ENCODE data around the gene METTL21A. TPM values are rescaled to one million over a fixed set of nuclear protein-coding genes. Genes with fewer than 3 reads are reported as not detected.

The METTL21A gene
- total RNA-seq, 4 donors from 2014 or later = 7.7 to 28.8 (median 22.0) TPM

DNA sequence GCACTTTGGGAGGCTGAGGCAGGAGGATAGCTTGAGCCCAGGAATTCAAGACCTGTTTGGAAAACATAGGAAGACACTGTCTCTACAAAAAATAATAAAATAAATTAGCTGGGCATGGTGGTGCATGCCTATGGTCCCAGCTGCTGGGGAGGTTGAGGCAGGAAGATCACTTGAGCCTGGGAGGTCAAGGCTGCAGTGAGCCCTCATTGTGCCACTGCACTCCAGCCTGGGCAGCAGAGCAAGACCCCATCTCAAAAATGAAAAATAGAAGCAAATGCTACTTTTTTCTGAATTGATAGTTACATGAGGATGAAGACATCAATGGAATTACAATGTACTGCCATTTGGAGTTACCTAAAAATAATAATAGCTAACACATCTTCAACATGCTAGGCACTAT lies 31.9 kb downstream of the METTL21A start:
- DNase-seq (ENCODE audit: low spot score) (no peak), ATAC-seq (ENCODE audit: low FRiP score) (no peak)
- TF ChIP-seq, protein P1, sequence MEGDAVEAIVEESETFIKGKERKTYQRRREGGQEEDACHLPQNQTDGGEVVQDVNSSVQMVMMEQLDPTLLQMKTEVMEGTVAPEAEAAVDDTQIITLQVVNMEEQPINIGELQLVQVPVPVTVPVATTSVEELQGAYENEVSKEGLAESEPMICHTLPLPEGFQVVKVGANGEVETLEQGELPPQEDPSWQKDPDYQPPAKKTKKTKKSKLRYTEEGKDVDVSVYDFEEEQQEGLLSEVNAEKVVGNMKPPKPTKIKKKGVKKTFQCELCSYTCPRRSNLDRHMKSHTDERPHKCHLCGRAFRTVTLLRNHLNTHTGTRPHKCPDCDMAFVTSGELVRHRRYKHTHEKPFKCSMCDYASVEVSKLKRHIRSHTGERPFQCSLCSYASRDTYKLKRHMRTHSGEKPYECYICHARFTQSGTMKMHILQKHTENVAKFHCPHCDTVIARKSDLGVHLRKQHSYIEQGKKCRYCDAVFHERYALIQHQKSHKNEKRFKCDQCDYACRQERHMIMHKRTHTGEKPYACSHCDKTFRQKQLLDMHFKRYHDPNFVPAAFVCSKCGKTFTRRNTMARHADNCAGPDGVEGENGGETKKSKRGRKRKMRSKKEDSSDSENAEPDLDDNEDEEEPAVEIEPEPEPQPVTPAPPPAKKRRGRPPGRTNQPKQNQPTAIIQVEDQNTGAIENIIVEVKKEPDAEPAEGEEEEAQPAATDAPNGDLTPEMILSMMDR (IDR thresholded peaks at IDR 0.05) = no peak

DNA sequence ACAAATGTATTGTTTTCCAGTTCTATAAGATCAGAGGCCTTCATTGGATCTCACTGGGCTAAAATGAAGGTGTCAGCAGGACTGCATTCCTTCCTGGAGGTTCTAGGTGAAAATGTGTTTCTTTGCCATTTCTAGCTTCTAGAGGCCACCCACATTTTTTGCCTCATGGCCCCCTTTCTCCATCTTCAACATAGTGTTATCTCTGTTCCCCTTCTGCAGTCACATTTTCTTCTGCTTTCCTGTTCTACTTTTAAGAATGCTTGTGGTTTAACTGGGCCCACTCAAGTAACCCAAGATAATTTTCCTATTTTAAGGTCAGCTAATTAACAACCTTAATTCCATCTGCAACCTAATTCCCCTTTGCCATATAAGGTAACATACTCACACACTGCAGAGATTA lies 36.1 kb downstream of the METTL21A start:
- TF ChIP-seq, protein P1 (IDR thresholded peaks at IDR 0.05) = no peak
- DNase-seq (ENCODE audit: low spot score) = no peak

DNA sequence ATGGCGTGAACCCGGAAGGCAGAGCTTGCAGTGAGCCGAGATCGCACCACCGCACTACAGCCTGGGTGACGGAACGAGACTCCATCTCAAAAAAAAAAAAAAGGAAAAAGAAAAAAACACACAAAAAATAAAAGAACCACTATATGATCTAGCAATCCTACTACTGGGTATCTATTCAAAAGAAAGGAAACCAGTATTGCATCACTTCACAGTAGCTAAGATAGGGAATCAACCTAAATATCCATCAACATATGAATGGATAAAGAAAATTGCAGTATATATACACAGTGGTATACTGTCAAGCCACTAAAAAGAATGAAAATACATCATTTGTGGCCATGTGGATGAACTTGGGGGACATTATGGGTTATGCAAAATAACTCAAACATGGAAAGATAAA lies 37.9 kb downstream of the METTL21A start:
- DNase-seq (ENCODE audit: low spot score) (no peak), ATAC-seq (ENCODE audit: low FRiP score) (no peak)
- TF ChIP-seq, protein P1 (IDR thresholded peaks at IDR 0.05) = no peak

More for the DNA sequence above, 36.1 kb downstream of the METTL21A start:
- ATAC-seq (ENCODE audit: low FRiP score) = no peak

DNA sequence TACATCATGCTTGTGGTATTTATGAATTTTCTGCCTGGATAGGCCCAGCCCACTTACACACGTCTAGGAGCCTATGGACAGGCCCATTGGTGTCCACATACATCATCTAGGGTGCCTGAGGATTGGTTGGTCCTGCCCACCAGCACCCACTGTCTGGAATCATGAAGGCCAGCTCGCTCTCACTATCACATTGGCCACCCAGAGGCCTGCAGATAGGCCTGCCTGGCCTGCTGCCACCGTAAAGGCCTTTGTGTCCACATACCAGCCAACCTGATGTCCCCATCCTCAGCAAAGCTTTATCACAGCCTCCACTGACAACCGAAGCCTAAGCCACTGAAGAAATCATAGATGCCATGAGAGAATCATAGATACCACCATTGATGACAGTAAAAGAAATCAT lies 40.2 kb downstream of the METTL21A start:
- TF ChIP-seq, protein P1 (IDR thresholded peaks at IDR 0.05) = no peak
- no peak for ATAC-seq (ENCODE audit: low FRiP score)
- DNase-seq (ENCODE audit: low spot score) = no peak

DNA sequence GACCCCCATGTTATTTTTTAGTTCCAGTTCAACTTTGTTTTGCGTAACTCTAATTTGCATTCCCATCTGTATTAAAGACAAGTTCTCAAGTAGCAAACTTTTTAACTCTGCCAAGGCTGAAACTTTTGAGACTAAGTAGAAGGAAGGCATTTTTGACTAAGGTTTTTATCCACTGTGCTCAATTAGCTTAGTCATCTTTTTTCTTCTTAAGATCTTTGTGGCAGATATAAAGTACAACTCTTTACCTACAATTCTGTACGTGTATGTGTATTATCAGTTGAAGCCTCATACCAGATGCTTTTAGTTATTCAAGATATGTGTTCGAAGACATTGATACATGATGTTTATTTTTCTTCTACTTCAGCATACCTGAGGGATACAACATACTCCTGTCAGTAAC lies 53.8 kb downstream of the METTL21A start:
- ATAC-seq (ENCODE audit: low FRiP score) = no peak
- DNase-seq (ENCODE audit: low spot score) = no peak
- TF ChIP-seq, protein P1 (IDR thresholded peaks at IDR 0.05) = no peak

DNA sequence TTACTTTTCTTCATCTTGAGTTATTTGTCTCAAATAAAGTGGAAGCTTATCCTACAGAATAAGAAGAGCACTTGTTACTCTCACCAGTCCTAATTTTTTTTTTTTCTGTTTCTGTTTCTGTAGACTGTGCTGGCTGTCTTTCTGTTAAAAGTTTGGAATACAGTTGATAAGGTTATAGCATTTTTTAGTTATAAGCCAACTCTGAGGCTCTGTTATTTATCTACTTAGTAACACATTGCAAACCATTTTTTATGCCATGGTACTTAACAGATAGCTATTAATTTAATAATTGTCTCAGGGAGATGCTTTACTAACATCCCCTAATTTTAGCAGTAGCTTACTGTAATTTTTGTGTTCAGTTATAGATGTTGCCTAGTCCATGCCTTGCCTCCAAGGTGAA lies 57.5 kb downstream of the METTL21A start:
- TF ChIP-seq, protein P1 (IDR thresholded peaks at IDR 0.05) = no peak
- DNase-seq (ENCODE audit: low spot score) (no peak), ATAC-seq (ENCODE audit: low FRiP score) (no peak)

DNA sequence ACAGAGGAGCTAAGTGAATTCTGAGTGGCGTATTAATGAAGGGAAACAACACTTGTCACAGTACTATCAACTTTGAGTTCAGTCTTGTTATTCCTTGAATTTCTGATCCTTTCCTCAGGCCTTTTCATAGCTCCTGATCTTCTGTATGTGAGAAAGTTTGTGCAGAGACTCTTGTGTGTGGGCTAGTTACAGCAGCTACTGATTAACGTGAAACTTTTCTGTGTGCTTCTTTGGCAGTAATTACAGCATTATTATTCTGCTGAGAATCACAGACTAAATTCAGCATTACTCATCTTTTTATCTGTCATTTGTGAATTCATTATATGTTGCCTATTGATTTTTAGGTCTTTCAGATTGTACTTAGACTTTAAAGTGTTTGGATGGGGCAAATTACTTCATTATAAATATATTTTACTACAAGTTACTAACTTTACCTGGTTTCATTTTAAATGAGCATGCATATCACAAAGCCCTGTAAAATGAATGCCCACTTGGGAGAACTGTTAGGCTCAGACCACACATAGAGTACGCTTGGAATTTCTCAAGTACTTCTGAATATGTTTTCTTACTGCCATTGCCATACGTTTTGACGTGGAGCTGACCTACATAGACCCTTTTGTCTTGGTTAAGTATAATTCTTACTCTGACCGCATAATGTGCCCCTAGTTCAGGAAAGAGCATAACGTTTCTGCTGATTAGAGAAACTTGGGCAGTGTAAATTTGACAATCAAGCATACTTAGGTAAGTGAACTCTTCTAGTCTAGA lies 59.3 kb downstream of the METTL21A start:
- TF ChIP-seq, protein P1 (IDR thresholded peaks at IDR 0.05) = no peak
- ATAC-seq (ENCODE audit: low FRiP score) = no peak
- no peak for DNase-seq (ENCODE audit: low spot score)
